GM08714 (cell line): ENCODE measurements around the gene TNFSF18.

Experiments
- H3K4me3 ChIP-seq: fragments of 200-500 bp; sonication (Bioruptor generic); 2 replicates; pipeline ENCODE4 v1.5.1; 2014; ENCODE audit warnings: mild to moderate bottlenecking, low read length, inconsistent platforms
- ZNF274 ChIP-seq: IDR thresholded peaks from 2 replicates; pipeline ENCODE4 v1.6.1; 2012; ENCODE audit warnings: mild to moderate bottlenecking, low read depth, low read length

TNFSF18 gene

DNA sequence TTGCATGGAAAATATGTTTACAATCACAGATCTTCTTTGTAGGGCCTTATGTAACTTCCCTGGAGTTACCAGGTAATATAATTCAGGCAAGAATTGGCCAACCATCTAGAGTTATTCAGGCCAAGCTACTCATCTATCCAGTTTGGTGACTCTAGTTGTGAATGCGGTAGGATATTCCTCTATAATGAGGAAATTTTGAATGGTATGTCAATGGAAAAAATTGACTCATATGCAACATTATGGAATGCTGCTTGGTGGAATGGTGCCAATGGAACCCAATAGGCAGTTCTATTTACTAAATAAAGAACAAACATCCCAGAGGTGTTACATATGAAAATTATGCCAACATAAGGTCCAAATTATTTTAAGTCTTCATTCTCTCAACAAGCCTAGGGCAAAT lies 5.6 kb upstream of the TNFSF18 start:
- no peak for TF ChIP-seq ZNF274
- H3K4me3 ChIP-seq: no peak overlapping the region

DNA sequence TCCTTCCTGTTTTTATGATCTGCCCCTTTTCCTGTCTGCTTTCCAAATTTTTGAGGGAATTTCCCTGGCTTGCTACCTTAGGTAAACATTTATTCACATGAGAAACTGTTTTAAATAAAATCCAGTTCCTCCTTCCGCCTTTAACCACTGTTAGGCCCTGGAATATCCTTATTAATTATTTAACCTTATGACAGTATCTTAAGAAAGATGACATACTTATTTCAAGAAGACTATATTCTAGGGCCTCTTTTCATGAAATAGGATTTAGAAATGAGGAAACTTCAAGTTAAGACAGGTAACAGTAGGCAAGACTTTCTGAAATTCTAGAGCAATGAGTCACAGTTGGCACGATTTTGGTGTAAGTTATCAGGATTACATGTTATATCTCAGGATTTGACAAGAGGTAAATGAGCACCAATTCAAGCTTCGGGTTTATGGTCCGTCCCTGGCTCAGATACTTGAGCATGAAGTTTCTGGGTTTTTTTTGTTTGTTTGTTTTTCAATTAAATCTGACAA lies 2.0 kb upstream of the TNFSF18 start:
- no peak overlapping the region for H3K4me3 ChIP-seq
- no peak for TF ChIP-seq ZNF274

DNA sequence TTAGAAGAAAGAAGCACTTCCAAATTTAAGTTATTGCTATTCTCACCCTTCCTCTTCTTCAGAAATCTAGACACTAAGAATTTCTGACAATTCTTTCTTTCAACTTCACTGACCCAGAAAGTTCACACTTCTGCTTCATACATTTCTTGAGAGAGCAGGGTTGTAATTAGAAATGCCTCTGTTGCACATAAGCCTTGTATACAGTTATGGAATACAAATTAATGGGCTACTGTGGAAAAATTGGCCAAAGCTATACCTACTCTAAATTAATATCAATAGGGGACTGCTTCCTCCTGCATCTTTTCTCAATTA lies 1.5 kb downstream of the TNFSF18 start:
- no peak for TF ChIP-seq ZNF274
- no peak overlapping the region for H3K4me3 ChIP-seq

DNA sequence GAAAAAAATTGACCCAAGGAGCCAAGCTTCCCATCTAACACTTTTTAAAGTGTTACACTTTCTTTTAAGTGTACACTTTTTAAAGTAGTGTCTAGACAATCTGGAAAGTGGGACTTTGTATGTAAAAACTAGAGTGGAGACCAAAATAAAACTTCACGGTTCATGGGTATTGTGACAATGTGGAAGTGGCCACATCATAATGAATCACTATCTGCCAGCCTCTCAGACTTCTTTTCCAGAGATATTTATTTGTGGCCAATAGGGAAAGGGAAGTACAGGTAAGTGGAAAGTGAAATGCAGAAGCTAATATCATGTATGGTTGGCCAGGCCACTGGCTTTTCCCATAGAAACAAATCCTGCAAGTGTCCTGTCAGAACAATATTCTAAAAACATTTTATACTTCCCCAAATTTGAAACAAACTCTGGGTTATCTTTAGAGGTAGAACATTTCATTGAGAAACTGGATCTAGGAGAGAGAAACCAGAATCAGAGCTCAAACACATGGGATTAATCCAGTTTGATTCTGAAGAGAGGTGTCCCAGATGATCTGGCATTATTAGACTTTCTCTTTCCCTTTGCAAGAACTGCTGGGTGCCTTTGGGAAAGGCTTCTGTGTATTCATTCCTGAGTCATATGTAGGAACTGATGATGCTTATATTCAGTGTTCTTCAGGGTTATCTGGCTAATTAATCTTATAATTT lies 2.0 kb downstream of the TNFSF18 start:
- TF ChIP-seq ZNF274: no peak

DNA sequence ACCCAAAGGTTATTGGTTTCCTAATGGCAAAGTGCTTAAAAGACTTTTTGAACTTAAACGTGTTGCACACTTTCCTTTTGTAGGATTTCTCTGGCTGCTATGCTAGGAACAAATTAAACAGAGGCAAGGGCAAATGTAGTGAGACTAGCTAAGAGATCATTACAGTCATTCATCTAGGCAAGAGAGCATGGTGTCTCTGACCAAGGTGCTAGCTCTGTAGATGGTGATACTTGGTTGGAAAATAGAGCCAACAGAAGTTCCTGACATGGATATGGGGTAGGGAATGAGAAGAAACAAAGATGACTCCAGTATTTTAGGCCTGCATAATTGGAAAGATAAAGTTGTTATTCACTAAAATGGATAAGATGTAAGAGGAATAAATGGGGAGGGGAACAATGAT lies 6.1 kb downstream of the TNFSF18 start:
- no peak for TF ChIP-seq ZNF274

More for the DNA sequence above, 2.0 kb downstream of the TNFSF18 start:
- H3K4me3 ChIP-seq: no peak overlapping the region

DNA sequence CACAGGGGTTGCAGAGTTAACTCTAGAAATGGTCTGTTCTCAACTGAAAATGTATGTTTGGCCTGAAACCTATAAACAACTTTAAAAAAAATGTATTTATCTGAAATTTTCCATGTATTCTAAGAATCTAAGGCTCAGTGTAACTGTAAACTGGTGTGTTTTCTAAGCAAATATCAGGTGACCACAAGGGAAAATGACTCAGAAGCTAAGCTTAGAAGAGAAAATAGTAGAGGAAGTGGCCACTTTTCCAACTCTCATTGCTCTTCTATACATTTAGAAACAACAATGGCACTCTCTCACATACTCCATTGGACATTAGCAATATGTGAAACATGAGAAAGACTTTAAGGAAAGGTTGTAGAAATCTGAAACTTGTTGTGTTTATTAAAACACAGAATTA lies 7.5 kb downstream of the TNFSF18 start:
- no peak overlapping the region for H3K4me3 ChIP-seq

More for the DNA sequence above, 6.1 kb downstream of the TNFSF18 start:
- no peak overlapping the region for H3K4me3 ChIP-seq

DNA sequence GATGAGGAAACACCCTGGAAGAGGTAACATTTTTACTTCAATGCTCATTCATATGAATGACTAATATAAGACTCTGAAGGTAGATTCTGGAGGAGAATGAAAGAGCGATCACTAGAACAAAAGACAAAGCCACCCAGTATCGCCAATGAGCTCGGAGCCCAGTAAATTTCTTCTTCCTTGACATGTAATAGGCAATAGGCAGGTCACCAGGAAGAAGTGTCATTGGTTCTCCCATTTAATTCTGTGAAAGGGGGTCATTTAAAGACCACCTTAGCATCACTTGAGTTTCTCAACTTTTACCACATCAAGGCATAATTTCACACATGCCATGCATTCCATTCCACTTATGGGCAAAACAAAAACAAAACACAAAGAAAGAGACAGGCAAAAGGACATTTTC lies 7.9 kb downstream of the TNFSF18 start:
- no peak overlapping the region for H3K4me3 ChIP-seq
- TF ChIP-seq ZNF274: no peak

More for the DNA sequence above, 7.5 kb downstream of the TNFSF18 start:
- no peak for TF ChIP-seq ZNF274

DNA sequence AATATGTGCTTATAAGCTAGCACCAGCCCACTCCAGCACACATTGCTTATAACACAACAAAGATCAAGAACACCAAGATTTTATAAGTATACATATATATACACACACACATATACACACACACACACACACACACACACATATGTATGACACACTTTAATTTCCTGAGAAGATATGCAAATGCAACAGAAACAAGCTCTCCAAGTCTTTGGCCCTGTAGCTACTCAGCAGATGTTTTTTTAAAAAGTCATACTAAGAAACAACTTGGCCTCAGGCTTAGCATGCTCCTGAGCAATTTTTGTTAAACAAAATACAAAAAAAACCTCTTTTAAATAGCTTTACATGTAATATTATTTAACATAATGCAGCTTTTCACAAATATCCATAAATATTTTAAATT lies 11.1 kb downstream of the TNFSF18 start:
- no peak overlapping the region for H3K4me3 ChIP-seq
- TF ChIP-seq ZNF274: no peak

DNA sequence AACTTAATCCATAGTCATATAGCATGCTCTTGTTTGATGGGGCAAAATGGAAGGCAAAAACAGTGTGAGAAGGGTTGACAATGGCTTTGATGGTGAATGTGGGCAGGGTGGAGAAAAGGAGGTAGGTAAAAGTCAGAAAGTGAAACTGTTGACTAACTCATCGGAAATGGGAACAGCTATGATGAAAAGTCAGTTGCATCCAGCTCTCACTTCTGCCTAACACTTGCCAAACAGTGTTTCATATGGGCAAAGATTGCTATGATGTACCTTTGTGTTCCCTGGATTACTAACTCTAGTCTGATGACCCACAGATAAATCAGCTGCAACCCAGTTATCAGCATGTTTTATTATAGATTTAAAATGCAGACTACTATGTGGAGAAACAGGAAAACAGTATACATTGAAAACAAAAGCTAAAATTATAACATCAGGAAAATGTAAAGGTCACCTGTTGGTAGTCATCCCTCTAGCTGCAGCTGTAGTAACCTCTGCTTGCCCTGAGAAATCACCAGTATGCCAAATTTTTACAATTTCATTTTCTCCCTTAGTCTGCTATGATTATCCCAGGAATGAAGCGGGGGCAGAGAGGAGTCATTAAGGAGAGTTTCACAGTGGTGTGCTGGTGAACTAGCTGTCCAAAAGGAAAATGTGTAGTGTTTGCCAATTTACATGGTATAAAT lies 11.7 kb downstream of the TNFSF18 start:
- no peak for TF ChIP-seq ZNF274

DNA sequence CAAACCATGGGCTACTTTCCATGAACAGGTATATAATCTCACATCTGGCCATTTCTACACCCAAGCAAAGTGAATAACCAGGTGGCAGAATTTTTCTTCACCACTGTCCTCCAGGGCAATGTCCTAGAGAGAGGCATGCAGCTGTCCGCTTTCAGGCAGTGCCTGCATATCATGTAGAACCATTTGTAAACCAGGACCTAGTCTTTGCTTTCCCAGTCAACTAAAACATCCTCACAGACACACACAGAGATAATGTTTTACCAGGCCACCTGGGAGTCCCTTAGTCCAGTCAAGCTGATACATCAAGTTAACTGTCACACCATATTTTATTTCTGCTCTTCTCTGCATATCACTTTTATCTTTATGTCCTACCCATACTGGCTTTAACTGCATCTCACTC lies 26.2 kb downstream of the TNFSF18 start:
- TF ChIP-seq ZNF274: no peak
- H3K4me3 ChIP-seq: no peak overlapping the region

More for the DNA sequence above, 11.7 kb downstream of the TNFSF18 start:
- H3K4me3 ChIP-seq: no peak overlapping the region

DNA sequence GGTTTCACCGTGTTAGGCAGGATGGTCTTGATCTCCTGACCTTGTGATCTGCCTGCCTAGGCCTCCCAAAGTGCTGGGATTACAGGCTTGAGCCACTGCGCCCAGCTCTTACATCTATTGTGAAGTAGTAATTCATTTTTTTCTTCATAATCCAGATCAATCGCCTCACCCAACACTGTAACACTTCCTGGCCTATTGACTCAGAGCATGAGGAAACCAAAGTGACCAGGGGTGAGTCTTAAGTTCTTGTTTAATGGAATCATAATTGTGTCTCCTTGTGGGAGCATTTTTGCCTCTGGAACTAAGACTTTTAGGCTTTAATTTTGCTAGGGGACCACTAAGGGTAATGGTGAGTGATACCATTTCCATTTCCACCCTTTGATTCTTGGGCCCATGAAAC lies 27.4 kb downstream of the TNFSF18 start:
- TF ChIP-seq ZNF274: no peak
- no peak overlapping the region for H3K4me3 ChIP-seq

DNA sequence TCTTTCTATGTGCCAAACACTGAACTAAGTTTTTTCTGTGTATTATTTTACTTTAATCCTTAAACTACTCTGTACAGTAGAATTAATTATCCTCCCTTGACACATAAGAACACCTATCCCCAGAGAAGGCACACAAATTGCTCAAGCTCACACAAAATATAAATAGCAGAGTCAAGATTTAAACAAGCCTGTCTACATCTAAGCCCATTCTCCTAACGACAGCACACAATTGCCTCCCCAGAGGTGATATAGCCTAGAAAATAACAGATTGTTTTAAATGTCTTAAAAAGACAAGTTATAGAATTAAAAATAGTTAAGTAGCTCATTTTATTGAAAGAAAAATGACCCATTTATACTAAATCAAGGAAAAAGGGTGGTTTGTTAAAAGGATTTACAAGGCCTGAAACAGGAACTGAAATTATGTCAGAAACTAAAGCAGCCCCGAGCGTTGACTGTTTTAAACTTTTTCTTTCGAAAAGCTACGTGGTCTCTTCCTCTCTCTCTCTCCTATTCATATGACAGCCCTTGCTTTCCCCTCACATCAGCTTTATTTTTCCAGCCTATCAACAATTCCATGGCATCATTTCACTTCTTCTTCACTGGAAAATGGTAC lies 30.5 kb downstream of the TNFSF18 start:
- H3K4me3 ChIP-seq: peak overlapping the region; percentile 10; the same call in 1 of the 2 replicates
- TF ChIP-seq ZNF274: no peak

DNA sequence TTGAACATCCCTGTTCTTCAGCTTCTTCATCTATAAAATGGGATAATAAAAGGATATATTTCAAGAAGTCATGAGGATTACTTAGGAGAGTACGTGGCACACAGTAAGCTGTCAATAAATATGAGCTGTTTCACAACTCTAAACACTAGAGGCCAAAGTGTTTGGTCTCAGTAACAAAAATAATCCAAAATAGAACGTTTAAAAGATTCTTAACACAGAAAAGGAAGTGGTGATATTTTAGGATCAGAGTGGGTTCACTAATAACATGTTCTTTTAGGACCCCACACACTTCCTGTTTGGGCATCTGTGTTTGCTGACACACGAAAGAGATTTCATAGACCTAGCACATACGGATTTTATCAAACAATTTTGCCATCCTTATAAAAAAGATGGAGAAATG lies 32.9 kb downstream of the TNFSF18 start:
- TF ChIP-seq ZNF274: no peak
- no peak overlapping the region for H3K4me3 ChIP-seq

DNA sequence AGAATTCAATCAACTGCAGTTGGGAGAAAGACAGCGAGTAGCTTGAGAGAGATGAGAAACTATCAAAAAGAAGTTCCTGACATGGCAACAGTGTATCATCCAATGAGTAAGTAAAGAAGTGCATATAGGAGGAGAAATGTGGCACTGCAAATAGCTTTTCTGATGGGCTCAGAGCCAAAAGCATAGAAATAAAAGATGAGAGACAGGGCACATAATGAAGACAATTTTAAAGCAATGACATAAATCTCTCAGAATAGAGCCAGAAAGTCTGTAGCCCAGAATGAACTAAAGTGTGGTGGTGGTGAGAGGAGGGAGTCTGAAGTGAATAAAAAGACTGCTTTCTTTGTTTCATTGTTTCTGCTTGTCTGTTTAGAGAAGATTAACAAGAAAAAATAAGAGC lies 34.3 kb downstream of the TNFSF18 start:
- no peak overlapping the region for H3K4me3 ChIP-seq
- no peak for TF ChIP-seq ZNF274

DNA sequence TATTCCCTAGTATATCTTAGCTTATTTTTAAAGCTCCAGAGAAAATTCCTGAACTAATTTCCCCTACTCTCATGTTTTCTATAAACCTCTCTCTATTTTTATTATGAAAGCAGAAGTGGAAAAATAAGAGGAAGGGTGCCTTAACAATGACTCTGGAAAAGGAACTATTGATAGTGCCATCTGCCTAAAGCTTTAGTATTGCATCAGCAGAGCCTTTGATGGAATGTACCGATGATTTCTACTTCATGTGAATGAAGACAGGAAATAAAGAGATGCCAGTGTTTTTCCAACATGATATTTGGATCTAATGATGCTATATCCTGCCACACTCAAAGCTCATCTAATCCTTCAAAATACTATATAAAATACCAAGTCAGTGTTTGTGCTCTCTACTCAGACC lies 35.1 kb downstream of the TNFSF18 start:
- no peak for TF ChIP-seq ZNF274
- no peak overlapping the region for H3K4me3 ChIP-seq
